Stimulated activated naive CD8-positive, alpha-beta T cell treated with anti-CD3 and anti-CD28 coated beads, Interleukin-15, Interleukin-2, amounts not matched to agents 100 U/mL and 50 U/mL, for 24 hours (primary cell): Measurements from ENCODE around the gene ALOX5.

ENCODE experiments used
- ATAC-seq: fragments of 150-1000 bp; cut with Tn5 transposase; one replicate; pipeline ENCODE4 v1.10.0; 2021
- DNase-seq: peaks from one replicate; pipeline ENCODE4 v3.0.0; 2021

The ALOX5 gene

GRCh38 chr10:45424668-45425404 is 50.8 kb downstream of the ALOX5 start:
- DNase-seq, result no peak
- ATAC-seq, result no peak

DNA sequence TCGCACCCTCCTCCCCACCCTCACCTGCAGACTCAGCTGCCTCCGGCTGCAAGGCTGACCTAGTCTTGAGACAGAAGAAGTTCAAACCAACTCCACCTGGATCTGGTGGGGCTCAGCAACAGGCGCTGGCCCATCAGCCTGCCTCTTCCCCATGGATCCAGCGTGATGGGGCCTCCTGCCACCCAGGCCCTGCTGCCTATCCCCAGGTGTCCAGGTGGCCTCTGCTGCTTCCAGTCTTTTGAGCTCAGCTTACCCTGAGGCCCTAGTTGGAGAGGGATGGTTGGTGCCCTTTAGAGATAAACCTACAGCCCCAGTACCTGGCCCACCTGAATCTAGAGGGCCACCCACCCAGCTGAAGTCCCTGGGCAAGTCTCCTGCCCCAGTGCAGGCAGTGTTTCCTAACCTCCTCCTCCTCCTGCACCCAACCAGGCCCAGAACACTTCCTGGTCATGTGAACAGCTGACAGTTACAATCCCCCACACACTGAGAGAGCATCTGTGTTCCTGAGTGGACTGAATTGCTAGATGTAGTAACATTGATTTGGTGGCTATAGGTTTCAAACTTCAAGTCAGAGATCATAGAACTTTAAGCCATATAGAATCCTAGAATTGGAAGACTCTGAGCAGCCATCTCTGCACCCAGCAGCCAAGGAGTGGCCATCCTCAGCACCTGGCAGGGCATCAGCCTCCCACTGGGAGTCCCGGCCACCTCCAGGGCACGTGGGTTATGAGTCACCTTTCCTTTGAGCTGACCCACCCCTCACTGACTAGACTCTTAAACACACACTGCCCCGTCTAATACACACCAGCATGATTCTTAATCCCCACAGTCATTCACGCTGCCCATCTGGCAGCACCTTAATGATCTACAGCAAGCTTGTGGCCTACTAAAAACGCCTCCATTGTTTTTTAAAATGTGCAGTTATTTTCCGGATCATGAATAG is 51.9 kb downstream of the ALOX5 start:
- no peak for ATAC-seq
- DNase-seq, result no peak

- no peak for DNase-seq
- ATAC-seq, result no peak
Observed at GRCh38 chr10:45427262-45427969, 53.4 kb downstream of the ALOX5 start.

GRCh38 chr10:45427970-45428366 is 54.0 kb downstream of the ALOX5 start:
- no peak for DNase-seq
- no peak for ATAC-seq

GRCh38 chr10:45428611-45429510 is 54.8 kb downstream of the ALOX5 start:
- no peak for ATAC-seq
- no peak for DNase-seq

GRCh38 chr10:45429790-45430189 is 55.8 kb downstream of the ALOX5 start:
- no peak for DNase-seq
- no peak for ATAC-seq

DNA sequence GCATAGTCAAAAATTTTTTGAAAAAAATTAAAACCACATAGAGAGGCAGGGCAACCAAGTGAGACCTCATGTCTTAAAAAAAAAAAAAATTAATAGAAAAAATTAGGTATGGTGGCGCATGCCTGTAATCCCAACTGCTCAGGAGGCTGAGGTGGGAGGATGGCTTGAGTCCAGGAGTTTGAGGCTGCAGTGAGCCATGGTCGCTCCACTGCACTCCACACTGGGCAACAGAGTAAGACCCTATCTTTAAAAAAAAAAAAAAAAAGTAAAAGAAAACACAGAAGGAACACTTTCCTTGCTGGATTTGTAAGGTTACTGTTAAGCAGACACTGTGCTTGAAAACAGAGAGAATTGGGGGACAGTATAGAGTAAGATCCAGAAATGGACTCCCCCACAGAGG is 58.1 kb downstream of the ALOX5 start:
- ATAC-seq (no peak), DNase-seq (no peak)

DNA sequence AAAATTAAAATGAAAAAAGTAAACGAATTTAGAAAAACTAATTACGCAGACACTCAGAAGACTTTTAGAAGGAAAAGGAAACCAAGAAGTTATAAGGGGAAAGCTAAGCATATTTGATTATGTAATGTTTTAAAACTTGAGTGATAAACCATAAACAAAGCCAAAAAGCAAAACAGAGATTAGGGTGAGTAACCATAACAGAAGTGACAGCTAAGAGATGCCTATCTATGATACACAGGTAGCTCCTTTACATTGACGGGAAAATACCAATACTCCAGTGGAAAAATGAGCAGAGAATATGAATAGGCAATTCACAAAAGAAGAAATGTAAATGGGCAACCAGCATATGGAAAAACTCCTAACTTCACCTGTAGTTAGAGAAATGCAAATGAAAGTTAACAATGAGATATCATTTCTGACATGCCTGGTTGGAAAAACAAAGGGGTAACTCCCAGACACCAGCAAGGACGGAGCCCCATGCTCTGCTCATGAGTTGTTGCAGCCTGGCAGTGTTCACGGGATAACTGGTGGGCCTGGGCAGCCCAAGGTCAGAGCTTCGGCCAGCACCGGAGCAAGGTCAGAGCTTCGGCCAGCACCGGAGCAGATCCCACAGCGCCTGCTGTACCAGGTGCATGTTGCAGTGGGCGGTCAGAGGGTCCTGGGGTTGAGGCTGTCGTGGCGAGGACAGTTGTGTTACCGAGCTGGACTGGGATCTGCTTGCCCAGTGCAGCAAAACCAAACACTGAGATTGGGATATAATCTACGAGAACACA is 58.9 kb downstream of the ALOX5 start:
- no peak for DNase-seq
- ATAC-seq, result no peak

- ATAC-seq (no peak), DNase-seq (no peak)
Observed at GRCh38 chr10:45433716-45434469, 59.9 kb downstream of the ALOX5 start.

DNA sequence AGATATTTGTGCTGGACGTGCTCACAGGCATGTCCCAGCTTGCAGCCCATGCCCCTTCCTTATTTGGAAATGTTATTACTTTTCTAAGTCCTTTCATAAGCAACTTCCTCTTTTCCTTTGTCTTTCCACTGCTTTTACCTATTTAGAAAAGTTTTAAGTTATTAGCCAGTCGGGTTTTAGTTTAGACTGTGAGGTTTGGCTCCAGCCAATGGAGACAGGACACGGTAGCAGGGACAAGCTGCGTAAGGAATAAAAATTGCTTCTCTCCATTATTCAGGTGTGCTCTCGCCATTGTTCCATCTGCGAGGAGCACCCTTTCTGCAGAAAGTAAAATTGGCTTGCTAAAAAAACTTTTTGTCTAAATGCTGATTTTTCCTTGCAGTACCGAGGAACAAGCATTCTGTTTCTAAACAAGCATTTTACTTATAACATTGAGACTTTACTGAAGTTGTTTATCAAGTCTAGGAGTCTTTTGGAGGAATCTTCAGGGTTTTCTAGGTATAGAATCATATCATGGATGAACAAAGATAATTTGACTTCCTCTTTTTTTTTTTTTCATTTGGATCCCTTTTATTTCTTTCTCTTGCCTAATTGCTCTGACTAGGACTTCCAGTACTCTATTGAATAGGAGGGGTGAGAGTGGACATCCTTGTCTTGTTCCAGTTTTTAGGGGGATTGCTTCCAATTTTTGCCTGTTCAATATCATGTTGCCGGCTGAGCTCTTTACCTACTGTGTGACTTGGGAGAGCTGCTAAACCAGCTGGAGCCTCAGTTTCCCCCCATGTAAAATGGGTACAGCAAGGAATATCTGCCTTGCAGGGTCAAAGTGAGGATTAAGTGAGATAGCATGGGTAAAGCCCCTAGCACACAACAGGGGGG is 63.8 kb downstream of the ALOX5 start:
- no peak for DNase-seq
- no peak for ATAC-seq

GRCh38 chr10:45438466-45439090 is 64.6 kb downstream of the ALOX5 start:
- ATAC-seq (no peak), DNase-seq (no peak)

GRCh38 chr10:45439365-45439764 is 65.3 kb downstream of the ALOX5 start:
- DNase-seq (no peak), ATAC-seq (no peak)

GRCh38 chr10:45439873-45440272 is 65.9 kb downstream of the ALOX5 start:
- no peak for ATAC-seq

DNA sequence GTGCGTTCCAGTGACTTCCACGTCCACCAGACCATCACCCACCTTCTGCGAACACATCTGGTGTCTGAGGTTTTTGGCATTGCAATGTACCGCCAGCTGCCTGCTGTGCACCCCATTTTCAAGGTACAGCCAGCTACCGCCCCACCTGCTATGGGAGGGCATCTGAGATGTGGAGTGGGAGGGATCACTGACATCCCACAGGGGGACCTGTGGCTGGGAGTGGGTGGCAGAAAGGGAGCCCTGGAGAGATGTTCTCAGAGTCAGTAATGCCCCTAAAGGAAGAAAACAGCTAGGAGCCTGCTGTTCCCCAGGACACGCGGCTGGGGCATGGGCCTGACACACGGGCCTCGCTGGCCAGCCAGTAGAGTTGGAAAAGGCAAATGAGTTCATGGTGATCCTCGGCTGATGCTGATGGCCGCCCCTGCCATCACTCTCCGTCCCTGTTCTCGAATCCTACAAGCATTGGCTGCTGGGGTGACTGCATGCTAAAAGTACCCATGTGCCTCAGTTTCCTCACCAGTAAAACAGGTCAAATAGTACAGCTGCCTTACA is 66.6 kb downstream of the ALOX5 start:
- DNase-seq (no peak), ATAC-seq (no peak)

More at GRCh38 chr10:45439873-45440272, 65.9 kb downstream of the ALOX5 start:
- no peak for DNase-seq

DNA sequence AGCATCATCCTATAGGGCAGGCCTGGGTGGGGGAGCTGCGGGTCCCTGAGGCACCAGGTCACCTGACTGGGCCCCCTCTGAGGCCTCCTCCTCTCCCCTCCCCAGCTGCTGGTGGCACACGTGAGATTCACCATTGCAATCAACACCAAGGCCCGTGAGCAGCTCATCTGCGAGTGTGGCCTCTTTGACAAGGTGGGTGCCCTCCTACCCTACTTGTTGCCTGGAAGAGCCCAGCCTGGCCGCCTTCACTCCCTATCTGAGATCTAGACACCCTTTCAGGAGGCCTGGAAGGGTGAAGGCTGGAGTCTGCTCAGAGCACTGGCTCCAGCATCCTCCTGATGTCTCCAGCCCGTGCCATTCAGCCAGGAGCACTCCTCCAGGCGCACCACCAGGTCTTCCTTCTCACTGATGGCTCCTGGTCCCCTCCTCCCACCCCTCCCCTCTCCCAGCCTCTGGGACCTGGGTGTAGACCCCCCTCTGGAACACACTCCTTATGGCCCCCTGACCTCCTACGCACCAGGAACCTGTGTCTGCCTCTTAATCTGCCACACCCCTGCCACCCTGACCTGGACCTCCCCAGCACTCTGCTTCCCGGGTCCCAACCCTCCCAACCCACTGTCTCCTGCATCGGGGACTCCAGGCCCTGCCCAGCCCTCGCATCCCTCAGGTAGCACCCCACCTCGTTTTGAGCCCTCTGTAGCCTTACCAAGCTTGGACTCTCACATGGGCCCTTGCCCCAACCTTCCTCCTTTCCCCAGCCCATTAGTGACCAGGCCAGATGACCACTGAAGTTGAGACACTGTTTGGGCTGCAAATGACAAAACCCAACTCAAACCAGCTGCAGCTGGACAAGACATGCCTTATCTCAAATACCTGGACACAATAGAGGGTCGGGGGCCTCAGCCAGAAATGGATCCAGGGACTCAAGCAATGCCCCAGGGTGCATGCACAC is 67.5 kb downstream of the ALOX5 start:
- ATAC-seq (no peak), DNase-seq (no peak)

DNA sequence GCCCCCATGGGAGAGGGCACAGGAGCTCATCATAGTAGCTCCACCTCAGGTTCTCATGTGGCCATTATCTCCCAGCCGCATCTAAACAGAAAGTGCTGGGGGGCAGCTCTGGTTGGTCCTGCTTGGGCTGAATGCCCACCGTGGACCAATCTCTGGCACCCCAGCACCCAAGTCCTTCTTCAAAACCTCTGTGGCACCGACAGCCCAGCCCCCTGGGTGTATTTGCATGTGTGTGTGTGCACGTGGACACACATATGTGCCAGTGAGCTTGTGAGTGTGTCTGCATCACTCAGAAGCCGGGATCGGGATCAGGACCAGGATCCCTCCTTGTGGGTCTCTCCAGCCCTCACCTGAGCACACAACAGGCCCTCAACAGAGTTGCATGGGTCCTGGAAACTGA is 68.2 kb downstream of the ALOX5 start:
- ATAC-seq (no peak), DNase-seq (no peak)

GRCh38 chr10:45442662-45443061 is 68.6 kb downstream of the ALOX5 start:
- no peak for DNase-seq
- no peak for ATAC-seq
